Renal pelvis (tissue), 12 donors: ENCODE data around the gene REELD1. TPM values are rescaled to one million over a fixed set of nuclear protein-coding genes. Genes with fewer than 3 reads are reported as not detected.

ENCODE experiments used
- DNase-seq: peaks from one replicate; pipeline ENCODE4 v3.0.0-alpha.2; 2013
- long read RNA-seq, 16 experiments: transcript quantifications; one replicate each; lab custom pipeline, GENCODE V29; 2026
- polyA plus RNA-seq, 3 donors: library from polyadenylated mRNA; unstranded; fragments of 120-200 nt; gene quantifications; one replicate each; pipeline ENCODE4 v1.2.1, GENCODE V29; 2013; ENCODE audit not compliant: insufficient read length in 3 of 3

The REELD1 gene
- polyA plus RNA-seq, result 1 to 10 TPM in 1 of 3 donors, under 1 TPM in 2; 0.50 to 1.1 (median 0.90) TPM
- long read RNA-seq, donor 1, result 0 reads
- long read RNA-seq, donor 2, result 0 reads
- long read RNA-seq, donor 3, result 0 reads
- long read RNA-seq, donor 4, result 0 reads
- long read RNA-seq, donor 5, result 0 reads
- long read RNA-seq, donor 6, result 0 reads
- long read RNA-seq, donor 7, result 0 reads
- long read RNA-seq, donor 8, result 0 reads
- long read RNA-seq, donor 9, result 0 reads
- long read RNA-seq, donor 10, result 0 reads
- long read RNA-seq, donor 11, result 0 reads
- long read RNA-seq, donor 12, result 0 reads
- long read RNA-seq, donor 13, result 0 reads
- long read RNA-seq, donor 14, result 0 reads
- long read RNA-seq, donor 15, result 0 reads
- long read RNA-seq, donor 16, result 0 reads

DNA sequence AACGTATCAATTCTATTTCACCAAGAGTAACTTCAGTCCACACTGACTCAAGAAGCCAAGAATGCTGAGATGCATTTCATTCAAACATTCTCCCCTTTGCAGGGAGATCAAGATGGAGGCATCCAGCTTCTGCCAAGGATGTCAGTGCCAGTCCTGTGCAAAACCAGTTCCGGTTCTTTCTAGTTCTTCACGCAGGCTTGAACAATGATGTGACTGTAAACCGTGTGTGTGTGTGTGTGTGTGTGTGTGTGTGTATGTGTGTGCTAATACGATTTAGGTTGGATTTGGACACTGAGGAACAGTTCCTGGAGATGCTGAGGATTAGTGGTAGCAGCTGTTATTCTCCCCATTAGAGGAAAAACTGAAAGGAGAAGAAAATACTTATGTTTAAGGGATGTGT, at the start of gene REELD1:
Gene REELD1, plus strand, starts transcription at position 301 of the 400 bp plus-strand sequence. CDS start 2,415 bp downstream, outside the sequence.
- DNase-seq, result no peak

DNA sequence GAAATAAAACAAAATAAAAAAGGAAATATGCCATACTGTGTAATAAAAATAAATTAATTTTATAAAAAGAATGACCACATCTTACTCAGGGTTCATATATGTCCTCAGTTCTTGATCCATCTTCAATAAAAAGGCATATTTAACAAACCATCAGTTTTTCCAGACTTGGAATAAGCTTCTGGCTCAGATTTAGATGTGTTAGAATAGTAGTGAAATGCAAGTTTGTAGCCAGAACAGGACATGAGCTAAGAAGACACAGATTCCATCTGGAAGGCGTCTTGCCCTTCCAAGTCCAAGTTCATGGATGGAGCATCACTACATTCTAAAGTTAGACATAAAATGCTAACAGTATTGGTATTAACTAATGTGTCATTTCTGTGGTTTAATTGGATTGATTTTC, 49.1 kb upstream of the REELD1 start:
- DNase-seq, result no peak

DNA sequence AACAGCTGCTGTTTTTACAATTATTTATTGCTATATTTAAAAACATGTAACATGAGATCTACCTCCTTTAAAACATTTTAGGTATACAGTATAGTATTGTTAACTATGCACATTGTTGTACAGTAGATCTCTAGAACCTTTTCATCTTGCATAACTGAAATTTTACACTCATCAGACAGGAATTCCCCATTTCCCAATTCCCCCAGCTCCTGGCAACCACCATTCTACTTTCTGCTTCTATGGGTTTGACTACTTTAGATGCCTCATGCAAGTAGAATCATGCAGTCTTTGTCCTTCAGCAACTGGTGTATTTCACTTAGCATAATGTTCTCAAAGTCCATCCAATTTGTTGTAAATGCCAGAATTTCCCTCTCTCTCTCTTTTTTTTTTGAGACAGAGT, 48.5 kb upstream of the REELD1 start:
- no peak for DNase-seq

DNA sequence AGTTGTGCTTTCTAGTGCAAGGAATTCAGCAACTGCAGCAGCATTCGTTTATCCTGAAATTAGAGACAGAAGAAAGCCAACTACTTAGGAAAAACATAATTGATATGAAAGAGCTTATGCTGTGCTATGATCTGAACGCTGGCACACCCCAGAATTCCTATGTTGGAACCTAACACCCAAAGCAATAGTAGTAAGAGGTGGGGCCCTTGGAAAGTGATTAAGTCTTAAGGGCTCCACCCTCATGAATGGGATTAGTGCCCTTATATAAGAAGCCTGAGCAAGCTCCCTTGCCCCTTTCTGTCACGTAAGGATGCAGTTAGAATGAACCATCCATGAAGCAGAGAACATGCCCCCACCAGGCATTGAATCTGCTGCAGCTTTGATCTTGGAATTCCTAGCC, 44.2 kb upstream of the REELD1 start:
- DNase-seq, result no peak

DNA sequence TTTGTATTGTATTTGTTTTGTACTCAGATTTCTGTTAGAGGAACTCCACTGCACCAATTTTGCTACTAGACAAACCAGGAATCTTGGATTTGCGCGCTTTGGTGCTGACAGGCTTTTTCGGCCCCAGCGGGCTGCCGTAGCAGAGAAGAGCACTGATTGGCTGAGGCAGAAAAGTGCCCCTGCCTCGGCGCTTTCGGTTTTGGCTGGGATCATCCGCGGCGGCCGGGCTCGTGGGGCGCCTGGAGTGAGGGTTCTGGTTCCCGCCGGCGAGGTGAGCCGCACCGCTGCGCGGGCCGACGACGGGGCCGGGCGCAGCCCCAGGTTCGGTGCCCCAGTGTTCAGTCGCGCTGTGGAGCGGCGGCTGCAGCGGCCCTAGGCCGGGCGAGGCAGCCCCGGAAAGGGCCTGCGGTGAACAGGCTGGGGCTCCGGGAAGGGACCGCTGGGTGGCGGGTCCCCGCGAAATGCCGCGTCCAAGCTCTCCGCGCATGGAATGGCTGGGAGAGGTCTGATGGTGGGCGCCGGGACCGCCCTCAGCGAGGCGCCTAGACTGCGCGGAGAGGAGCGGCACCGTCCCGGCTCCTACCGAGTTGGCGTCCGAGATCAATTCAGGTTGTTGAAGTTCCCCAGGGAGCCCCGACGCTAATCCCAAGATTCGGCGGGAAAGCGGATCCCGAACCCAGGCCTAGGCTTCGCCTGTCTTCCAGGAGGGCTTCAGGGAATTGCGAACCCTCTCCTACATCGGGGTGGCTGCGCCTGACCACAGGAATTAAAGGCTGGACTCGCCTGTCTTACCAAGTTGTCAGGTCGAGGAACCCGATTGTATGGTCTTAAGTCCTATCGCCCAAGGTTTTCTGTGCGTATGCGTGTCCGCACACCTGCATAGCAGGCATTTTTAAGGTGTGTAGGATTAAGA, 38.5 kb upstream of the REELD1 start, which contains the start of gene LSM6:
Gene LSM6, plus strand, starts transcription at position 178 of the 913 bp plus-strand sequence. CDS start 7,204 bp downstream, outside the sequence.
- DNase-seq, result peak; percentile 86

DNA sequence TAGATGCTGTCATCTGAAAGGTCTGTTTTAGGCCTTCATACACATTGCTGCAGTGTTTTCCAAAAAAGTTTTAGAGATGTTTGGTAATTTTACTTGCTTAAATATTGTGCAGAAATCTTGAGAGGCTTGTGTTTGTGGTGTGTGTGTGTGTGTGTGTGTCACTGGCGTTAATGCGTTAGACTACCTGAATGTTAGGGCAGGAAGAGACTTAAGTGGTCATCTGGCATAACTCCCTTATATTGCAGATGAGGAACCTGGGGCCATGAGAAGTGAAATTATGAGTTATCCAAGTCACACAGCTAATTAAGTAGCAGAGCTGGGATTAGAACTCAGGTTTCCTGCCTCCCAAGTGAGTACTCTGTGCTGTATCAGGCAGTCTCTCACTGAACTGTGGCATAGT, 37.4 kb upstream of the REELD1 start:
- no peak for DNase-seq

DNA sequence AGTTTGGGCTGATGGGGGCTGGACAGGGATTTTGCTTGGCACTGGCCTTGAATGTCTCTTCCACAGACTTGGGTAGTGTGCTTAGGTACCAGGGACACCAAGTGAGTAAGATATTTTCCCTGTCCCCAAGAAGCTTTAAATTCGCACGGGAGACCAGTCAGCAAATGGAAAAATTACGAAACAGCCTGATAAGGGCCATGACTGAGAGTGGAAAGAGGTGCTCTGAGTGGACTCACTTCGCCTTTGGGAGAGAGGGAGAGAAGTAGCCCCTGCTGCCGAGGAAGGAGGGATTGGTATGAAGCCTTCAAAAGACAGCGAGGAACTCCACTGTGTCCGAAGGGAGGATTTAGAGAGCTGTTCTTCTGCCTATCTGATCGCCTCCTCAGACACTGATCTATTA, 36.2 kb upstream of the REELD1 start:
- no peak for DNase-seq

DNA sequence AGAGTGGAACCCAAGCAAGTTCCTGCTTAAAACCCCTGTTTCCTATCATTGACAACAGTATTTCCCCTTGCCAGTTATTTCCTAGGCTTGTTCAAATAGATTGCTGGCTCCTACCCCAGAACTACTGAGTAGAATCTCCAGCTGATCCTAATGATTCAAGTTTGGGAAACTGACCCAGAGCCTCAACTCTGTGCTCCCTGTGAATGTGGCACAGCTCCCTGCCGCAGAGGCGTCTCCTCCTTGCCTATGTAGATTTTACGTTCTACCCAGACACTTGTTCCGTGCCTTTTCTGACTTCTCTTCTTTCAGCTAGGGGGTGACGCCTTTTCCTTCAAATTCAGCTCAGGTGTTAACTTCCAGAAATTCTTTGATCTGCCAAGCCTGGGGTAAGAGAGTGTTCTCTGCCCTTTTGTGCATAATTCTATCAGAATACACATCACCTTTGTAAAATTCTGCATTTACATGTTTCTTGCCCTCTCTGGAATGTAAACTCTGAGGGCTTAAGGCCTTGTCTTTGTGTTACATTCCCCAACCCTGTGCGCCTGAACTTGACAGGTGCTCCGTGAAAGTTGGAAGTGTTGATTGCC, 34.5 kb upstream of the REELD1 start:
- no peak for DNase-seq

DNA sequence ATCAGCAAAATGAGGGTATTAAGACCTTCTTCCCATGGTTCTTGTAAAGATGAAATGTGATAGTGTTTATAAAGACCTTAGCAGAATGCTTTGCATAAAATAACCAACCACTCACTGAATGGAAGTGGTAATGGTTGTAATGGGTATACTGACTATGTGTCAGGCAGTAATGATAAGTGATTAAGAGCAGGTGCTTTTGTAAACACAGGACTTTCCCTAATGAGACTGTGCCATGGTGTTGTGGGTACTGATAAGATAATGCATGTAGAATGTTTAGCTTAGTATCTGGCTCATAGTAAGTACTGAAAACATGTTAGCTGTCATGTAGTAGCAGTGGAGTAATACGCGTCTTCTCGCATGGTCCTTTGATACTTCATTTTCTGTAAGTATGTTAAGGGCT, 31.9 kb upstream of the REELD1 start:
- no peak for DNase-seq

DNA sequence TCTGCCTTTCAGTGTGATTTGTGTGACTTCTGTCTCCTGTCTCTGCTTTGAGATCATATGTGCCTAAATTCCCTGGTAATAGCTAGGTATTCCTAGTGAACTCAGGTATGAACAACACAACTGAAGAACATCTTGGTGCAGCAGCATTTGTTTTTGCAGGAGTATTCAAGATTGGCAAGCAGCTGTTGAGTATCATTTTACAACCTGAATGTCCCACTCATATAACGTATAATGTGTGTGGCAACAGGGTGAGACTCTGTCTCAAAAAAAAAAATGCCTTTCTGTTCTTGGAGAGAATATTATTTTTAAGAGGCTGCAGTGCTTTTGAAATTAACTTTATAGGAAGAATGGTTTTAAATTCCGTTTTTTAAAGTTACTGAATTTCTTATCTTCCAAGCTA, 31.1 kb upstream of the REELD1 start:
- no peak for DNase-seq

DNA sequence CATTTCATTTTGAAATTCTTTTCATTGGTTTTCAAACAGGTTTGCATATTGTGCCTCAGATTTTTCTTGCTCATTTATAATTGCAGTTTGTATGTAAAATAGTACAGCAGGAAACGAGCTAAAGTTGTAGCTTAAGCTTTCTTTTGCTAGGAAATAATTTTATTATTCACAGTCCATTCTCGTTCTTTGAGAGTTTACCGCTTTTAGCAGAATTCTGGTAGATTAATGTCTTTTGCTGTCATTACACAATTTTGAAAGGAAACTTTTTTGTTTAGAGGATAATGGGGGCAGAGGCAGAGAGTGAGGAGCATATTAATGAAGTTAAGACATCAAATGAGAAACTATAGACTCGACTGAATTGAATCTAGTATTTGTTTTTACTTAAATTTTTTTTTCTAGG, 28.3 kb upstream of the REELD1 start:
- no peak for DNase-seq

DNA sequence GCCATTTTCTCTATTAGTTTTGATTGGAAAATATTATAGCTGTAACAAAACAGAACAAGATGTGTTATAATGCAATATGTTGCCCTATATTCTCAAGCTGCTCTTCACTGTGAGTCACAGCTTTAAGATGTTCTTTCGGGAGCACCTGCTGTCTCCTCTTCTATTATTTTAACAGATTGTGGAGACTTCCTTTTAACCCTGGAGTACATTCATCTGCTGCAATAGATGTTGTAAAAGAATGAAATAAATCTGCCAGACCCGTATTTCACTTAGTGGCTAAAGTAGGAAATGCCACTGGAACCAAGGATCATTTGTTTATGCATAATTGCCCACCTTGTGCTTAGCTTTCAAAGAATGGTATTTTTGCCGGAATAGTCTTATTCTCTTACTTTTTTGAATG, 27.7 kb upstream of the REELD1 start:
- DNase-seq, result no peak

DNA sequence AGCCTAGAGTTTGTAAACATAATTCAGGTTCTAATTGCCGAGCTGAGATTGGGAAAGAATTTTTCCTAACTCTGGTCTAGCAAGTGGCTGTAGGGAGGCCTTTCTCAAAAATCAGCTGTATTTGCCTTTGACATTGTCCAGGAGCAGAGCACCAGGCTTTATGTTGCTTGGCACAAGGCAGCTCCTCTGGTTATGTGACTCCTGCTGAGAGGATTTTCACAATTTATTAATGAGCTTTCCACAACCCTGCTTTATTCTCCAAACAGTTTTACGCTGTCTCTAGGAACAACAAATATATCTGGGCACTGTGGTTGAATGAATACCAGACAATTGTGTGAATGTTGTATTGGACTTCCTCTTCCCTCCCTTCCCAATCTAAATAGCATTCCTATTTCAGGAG, 23.9 kb upstream of the REELD1 start:
- DNase-seq, result no peak

DNA sequence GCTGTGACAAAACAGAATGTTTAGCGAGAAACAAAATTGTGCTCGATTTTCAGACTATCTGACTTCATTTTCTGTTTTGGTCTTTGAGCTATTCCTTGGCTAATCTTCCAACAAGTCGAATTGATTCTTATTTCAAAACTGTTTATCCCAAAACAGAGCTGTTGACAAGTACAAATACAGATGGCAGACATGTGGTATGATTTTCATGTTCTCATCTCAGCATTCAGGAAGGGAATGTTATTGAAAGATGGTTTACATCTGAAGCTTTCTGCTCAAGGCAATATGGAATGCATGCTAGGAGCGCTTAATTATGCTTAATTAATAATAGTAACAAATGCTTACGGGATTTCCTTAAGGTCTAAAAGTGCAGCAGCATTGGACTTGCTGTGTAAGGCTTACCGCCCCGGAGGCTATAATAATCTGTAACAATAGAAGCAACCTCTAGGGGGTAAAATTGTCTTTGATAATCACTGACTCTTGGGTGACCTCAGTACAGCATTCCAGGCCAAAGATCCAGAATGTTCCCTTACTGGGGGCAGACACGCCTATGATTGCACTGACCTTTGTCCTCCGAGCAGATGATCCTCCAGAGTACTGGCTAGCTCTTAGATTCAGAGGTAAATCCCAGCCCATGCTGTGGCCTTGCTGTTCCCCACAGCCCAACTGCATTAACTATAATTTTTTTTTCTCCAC, 22.4 kb upstream of the REELD1 start:
- DNase-seq, result no peak

DNA sequence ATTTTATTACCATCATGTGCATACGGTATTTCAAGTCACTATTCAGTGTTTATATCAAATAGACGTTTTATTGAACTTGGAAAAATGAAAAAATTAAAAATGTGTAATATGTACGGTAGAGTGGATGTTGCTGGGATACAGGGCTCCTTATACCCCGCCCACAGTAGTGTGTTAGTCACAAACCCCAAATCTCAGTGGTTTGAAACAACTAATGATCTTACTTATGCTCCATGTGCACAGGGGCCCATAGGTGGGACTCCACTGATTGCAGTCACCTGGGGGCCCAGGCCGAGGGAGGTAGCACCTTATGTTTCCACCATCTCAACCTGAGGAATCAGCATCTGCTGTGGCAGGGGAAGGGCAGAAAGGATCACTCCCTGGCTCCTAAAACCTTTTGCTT, 20.7 kb upstream of the REELD1 start:
- DNase-seq, result no peak

DNA sequence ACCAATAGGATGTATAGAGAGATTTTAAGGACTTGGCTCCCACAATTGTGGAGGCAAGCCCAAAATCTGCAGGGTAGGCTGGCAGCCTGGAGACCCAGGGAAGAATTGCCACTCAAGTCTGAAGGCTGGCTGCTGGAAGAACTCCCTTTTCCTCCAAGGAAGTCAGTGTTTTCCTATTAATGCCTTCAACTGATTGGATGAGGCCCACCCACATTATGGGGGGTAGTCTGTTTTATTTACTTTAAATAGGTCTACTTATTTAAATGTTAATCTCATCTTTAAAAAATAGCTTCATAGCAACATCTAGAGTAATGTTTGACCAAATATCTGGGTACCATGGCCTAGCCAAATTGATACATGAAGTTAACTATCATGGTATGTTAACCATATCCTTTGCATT, 20.1 kb upstream of the REELD1 start:
- DNase-seq, result no peak

DNA sequence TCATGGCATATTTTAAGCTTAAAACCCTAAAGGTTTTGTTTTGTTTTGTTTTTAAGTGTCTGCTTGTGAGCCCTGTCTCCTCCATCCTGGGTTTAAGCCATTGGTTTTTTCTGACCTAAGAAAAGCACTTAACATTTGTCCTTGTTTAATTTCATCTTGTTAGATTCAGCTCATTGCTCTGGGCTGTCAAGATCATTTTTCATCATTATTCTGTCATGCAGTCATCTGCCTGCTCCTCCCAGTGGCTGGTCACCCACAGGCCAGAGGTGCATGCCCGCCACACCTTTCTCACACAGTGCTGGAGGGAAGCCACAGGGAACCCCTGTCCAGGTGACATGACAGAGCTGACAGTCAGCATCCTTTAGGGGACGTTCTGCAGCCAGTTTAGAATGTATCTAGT, 11.7 kb upstream of the REELD1 start:
- DNase-seq, result no peak

DNA sequence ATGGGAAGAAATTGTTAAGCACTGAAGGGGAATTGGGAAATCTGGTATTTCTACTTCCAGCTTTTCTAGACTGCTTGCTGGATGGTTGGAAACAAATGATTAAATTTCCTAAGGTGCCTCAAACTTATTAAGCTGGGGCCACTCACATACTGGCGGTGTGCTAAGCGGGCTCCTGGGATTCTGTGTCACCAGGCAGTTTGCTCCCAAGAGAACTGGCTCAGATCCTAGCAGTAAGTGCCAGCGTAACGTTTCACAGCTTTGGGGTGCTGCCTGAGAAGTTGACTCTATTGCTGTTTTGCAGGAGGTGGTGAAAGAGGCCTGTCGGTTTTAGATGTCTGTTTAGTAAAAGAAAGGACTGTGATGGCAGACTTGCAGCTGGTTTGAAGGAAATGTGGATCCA, 6.9 kb upstream of the REELD1 start:
- DNase-seq, result no peak

DNA sequence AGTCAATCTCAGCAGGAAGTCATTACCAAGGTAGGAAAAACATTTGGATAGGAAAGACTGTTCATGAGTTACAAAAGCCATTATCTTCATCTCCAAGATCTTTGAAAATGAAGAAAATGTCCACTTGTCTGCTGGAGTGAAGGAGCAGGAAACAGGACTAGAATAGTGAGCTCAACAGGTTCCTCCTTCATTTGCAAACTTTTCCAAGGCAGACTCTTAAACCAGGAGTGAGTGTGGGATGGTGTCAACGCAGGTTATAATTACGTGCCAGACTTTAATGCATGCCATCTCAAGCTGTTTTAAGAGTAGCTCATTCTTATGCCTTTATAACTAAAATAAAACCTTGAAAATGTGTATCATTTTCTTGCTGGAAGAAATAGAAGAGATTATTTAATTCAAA, 3.4 kb upstream of the REELD1 start:
- DNase-seq, result no peak

DNA sequence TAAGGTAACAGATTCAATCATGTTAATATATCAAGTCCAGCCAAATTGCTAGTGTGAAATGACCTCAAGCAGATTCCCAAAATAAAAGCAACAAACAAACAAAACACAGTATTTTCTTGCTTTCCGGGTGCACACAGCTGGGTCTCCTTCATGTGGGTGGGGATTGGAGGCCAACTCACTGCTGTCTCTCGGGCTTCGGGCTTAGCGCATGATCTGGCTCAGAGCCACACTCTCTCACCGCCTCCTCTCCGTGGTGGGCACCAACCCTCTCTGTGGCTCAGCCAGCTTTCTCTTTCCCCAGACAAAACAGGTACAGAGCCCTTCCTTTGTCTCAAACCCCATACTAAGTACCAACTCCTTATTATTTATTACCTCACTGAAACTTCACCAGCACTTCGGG, 2.9 kb upstream of the REELD1 start:
- no peak for DNase-seq

DNA sequence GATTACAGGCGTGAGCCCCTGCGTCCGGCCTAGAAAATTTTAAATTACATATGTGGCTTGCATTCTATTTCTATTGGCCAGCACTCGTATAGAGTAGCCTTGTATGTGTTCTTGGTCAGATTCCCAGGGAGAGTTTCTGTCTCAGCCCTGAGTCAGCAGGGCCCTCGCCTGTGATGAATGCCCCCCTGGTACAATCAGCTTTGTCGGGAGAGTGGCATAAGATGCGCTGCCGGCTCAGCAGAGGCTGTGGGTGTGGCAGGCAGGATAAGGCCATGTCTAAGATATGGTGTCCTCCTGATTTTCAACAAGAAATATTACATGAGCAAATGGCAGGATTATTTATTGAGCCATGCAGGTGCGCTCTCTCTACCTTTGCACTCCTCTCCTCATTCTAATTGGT, 1.6 kb upstream of the REELD1 start:
- DNase-seq, result no peak

DNA sequence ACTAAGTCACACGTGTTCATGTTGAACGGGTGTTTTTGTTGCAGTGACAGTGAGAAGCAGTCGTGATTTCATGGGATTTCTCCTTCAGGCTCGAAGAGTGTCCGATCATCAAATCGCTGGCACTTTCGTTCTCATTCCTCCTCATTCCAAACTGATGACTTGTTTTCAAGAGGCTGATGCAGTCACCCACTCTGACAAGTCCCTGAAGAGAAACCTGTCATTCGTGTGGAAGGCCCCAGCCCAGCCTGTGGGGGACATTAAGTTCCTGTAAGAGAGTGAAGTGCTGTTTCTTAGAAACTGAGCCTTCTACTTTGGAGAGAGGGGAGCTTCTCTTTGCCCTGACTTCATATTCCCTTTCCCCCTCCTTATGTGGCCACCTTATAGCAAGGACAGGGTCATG, 8.0 kb downstream of the REELD1 start:
- DNase-seq, result no peak
